GM23248 (cell line): ENCODE measurements around the gene FSTL4. TPM values are rescaled to one million over a fixed set of nuclear protein-coding genes. Genes with fewer than 3 reads are reported as not detected.

Experiments
- DNase-seq: peaks from one replicate; pipeline ENCODE4 v3.0.0-alpha.2; 2015
- H2AFZ ChIP-seq: fragments of 200-600 bp; sonication (generic); 2 replicates; pipeline ENCODE4 v1.6.1; 2016; ENCODE audit warnings: antibody characterized with exemption
- H3F3A ChIP-seq: fragments of 200-600 bp; sonication (generic); 2 replicates; pipeline ENCODE4 v1.6.1; 2016; ENCODE audit warnings: mild to moderate bottlenecking, antibody characterized with exemption, mixed run types; ENCODE audit not compliant: insufficient read depth
- H3K27ac ChIP-seq: fragments of 200-600 bp; sonication (generic); 2 replicates; pipeline ENCODE4 v1.5.1; 2016; ENCODE audit warnings: mild to moderate bottlenecking
- H3K27me3 ChIP-seq: fragments of 200-600 bp; sonication (generic); replicated peaks from 2 replicates; pipeline ENCODE4 v1.6.1; 2016; ENCODE audit warnings: mild to moderate bottlenecking; ENCODE audit not compliant: insufficient read depth
- H3K36me3 ChIP-seq: fragments of 200-600 bp; sonication (generic); 2 replicates; pipeline ENCODE4 v1.6.1; 2016; ENCODE audit warnings: low read depth, mild to moderate bottlenecking
- H3K4me1 ChIP-seq: fragments of 200-600 bp; sonication (generic); 2 replicates; pipeline ENCODE4 v1.6.1; 2016; ENCODE audit warnings: mild to moderate bottlenecking; ENCODE audit not compliant: insufficient read depth
- H3K4me2 ChIP-seq: fragments of 200-600 bp; sonication (generic); one replicate; pipeline ENCODE4 v1.6.1; 2016; ENCODE audit warnings: mild to moderate bottlenecking; ENCODE audit not compliant: unreplicated experiment
- H3K4me3 ChIP-seq: fragments of 200-600 bp; sonication (generic); 2 replicates; pipeline ENCODE4 v1.5.1; 2016; ENCODE audit warnings: mild to moderate bottlenecking
- H3K79me2 ChIP-seq: fragments of 200-600 bp; sonication (generic); 2 replicates; pipeline ENCODE4 v1.6.1; 2016; ENCODE audit warnings: mild to moderate bottlenecking; ENCODE audit not compliant: insufficient read depth
- H3K9ac ChIP-seq: fragments of 200-600 bp; sonication (generic); 2 replicates; pipeline ENCODE4 v1.6.1; 2016; ENCODE audit warnings: mild to moderate bottlenecking
- H3K9me2 ChIP-seq: fragments of 200-600 bp; sonication (generic); 2 replicates; pipeline ENCODE4 v1.6.1; 2016; ENCODE audit warnings: mixed run types, mild to moderate bottlenecking, moderate library complexity; ENCODE audit not compliant: insufficient read depth
- H3K9me3 ChIP-seq: fragments of 200-600 bp; sonication (generic); one replicate; pipeline ENCODE4 v1.6.1; 2017; ENCODE audit warnings: low read depth
- H4K20me1 ChIP-seq: fragments of 200-600 bp; sonication (generic); 2 replicates; pipeline ENCODE4 v1.6.0; 2016; ENCODE audit not compliant: insufficient read depth
- EZH2 ChIP-seq: fragments of 200-600 bp; sonication (generic); IDR thresholded peaks from 2 replicates; pipeline ENCODE4 v1.6.1; 2018; ENCODE audit warnings: antibody characterized with exemption, mild to moderate bottlenecking; ENCODE audit not compliant: insufficient read depth, poor library complexity, severe bottlenecking
- EZH2phosphoT487 ChIP-seq: fragments of 200-600 bp; sonication (generic); IDR thresholded peaks from 2 replicates; pipeline ENCODE4 v1.6.1; 2018; ENCODE audit warnings: antibody characterized with exemption, moderate library complexity, mild to moderate bottlenecking, low read depth; ENCODE audit not compliant: insufficient read depth
- WGBS, 2 experiments: methylation state at CpG; one replicate each; pipeline ENCODE4 v1.1.6; 2015 to 2017; ENCODE audit warnings: low lambda C conversion rate in 2 of 2, low coverage in 1 of 2; ENCODE audit errors: missing lambda C conversion rate in 2 of 2; 5-methylcytosine and 5-hydroxymethylcytosine counted together
- in situ Hi-C: fragments of 300-500 bp; cut with MboI; formaldehyde crosslinking; loops from 2 replicates; pipeline ENCODE4 v1.15.0; 2020
- polyA plus RNA-seq: library from polyadenylated mRNA; unstranded; fragments of >200 nt; fragmentation: Nextera tagmentation; extraction: Ambion mirVana; gene quantifications from 2 replicates; pipeline ENCODE4 v1.2.1, GENCODE V29; 2016
- total RNA-seq: library from RNA; depleted of rRNA; stranded (reverse); fragments of >200 nt; shearing (Covaris generic); gene quantifications from 2 replicates; pipeline ENCODE4 v1.2.3, GENCODE V29; 2014

The FSTL4 gene
- total and polyA plus RNA-seq, 2 experiments from 2014 or later = not detected

GRCh38 chr5:133438487-133438886, 173.9 kb downstream of the FSTL4 start:
- Histone ChIP-seq H3K4me3 (no peak overlapping the region), H3K27ac (no peak overlapping the region), H3K9me3 (no peaks in the 10 kb centered on the region), H3K27me3 (peaks cover 16% of the 10 kb centered on the region), H3K9ac (no peak overlapping the region), H3K79me2 (no peaks in the 10 kb centered on the region), H3K4me2 (no peak overlapping the region), H3K36me3 (no peaks in the 10 kb centered on the region), H3K4me1 (no peaks in the 10 kb centered on the region), H3F3A (no peaks in the 10 kb centered on the region), H4K20me1 (no peaks in the 10 kb centered on the region), H2AFZ (no peak overlapping the region), H3K9me2 (no peaks in the 10 kb centered on the region)
- WGBS, 2 experiments = 27 to 30% methylated on average over 3 of the region's 3 CpGs
- in situ Hi-C loops = no loop called here
- TF ChIP-seq EZH2 = no peak
- no peak for TF ChIP-seq EZH2phosphoT487
- no peak for DNase-seq

- Histone ChIP-seq H2AFZ (no peak overlapping the region), H3K27ac (no peak overlapping the region), H3F3A (no peaks in the 10 kb centered on the region), H3K9me2 (no peaks in the 10 kb centered on the region), H3K4me2 (no peak overlapping the region), H3K36me3 (no peaks in the 10 kb centered on the region), H3K79me2 (no peaks in the 10 kb centered on the region), H3K4me1 (no peaks in the 10 kb centered on the region), H3K4me3 (no peak overlapping the region), H3K9me3 (no peaks in the 10 kb centered on the region), H3K9ac (no peak overlapping the region), H3K27me3 (peaks cover 17% of the 10 kb centered on the region), H4K20me1 (no peaks in the 10 kb centered on the region)
- DNase-seq = no peak
- in situ Hi-C loops = no loop called here
- no peak for TF ChIP-seq EZH2
- no peak for TF ChIP-seq EZH2phosphoT487
Observed at GRCh38 chr5:133434336-133434735, 178.0 kb downstream of the FSTL4 start.

- Histone ChIP-seq H4K20me1 (no peaks in the 10 kb centered on the region), H3K4me2 (no peak overlapping the region), H3K9me3 (no peaks in the 10 kb centered on the region), H3K27me3 (peaks cover 17% of the 10 kb centered on the region), H3K4me1 (no peaks in the 10 kb centered on the region), H3K4me3 (no peak overlapping the region), H3K9me2 (no peaks in the 10 kb centered on the region), H3K36me3 (no peaks in the 10 kb centered on the region), H3F3A (no peaks in the 10 kb centered on the region), H3K9ac (no peak overlapping the region), H2AFZ (no peak overlapping the region), H3K79me2 (no peaks in the 10 kb centered on the region), H3K27ac (no peak overlapping the region)
- in situ Hi-C loops = no loop called here
- 37 to 40% methylated on average over 6 of the region's 6 CpGs for WGBS, 2 experiments
- no peak for DNase-seq
- TF ChIP-seq EZH2phosphoT487 = no peak
- no peak for TF ChIP-seq EZH2
Observed at GRCh38 chr5:133433641-133434040, 178.7 kb downstream of the FSTL4 start.

GRCh38 chr5:133432956-133433532, 179.3 kb downstream of the FSTL4 start:
- 18% methylated on average over 3 of the region's 3 CpGs for WGBS, 2 experiments
- in situ Hi-C loops = no loop called here
- DNase-seq = no peak
- H3K9me3 ChIP-seq = no peaks in the 10 kb centered on the region
- peaks cover 17% of the 10 kb centered on the region for H3K27me3 ChIP-seq
- H3K4me1 ChIP-seq = no peaks in the 10 kb centered on the region
- H3K9ac ChIP-seq = no peak overlapping the region
- no peaks in the 10 kb centered on the region for H4K20me1 ChIP-seq
- H3K9me2 ChIP-seq = no peaks in the 10 kb centered on the region
- H3K27ac ChIP-seq = no peak overlapping the region
- no peak overlapping the region for H3K4me2 ChIP-seq
- no peaks in the 10 kb centered on the region for H3F3A ChIP-seq
- TF ChIP-seq EZH2 = no peak
- no peak for TF ChIP-seq EZH2phosphoT487
- H3K79me2 ChIP-seq = no peaks in the 10 kb centered on the region
- no peak overlapping the region for H2AFZ ChIP-seq
- no peaks in the 10 kb centered on the region for H3K36me3 ChIP-seq
- H3K4me3 ChIP-seq = no peak overlapping the region

GRCh38 chr5:133431326-133431865, 180.9 kb downstream of the FSTL4 start:
- no peaks in the 10 kb centered on the region for H3K9me2 ChIP-seq
- H3K27ac ChIP-seq = no peak overlapping the region
- WGBS, 2 experiments = 34 to 44% methylated on average over 2 of the region's 2 CpGs
- H3K79me2 ChIP-seq = no peaks in the 10 kb centered on the region
- H4K20me1 ChIP-seq = no peaks in the 10 kb centered on the region
- H3K4me1 ChIP-seq = no peaks in the 10 kb centered on the region
- no peaks in the 10 kb centered on the region for H3F3A ChIP-seq
- TF ChIP-seq EZH2phosphoT487 (no peak), EZH2 (no peak)
- peaks cover 17% of the 10 kb centered on the region for H3K27me3 ChIP-seq
- H3K9me3 ChIP-seq = no peaks in the 10 kb centered on the region
- H3K36me3 ChIP-seq = no peaks in the 10 kb centered on the region
- no peak for DNase-seq
- no peak overlapping the region for H3K9ac ChIP-seq
- in situ Hi-C loops = no loop called here
- H2AFZ ChIP-seq = no peak overlapping the region
- H3K4me2 ChIP-seq = no peak overlapping the region
- no peak overlapping the region for H3K4me3 ChIP-seq
